Loucy (cell line): ENCODE measurements around the gene GSTM3.
"Not testable (repeated sequence)": the region's sequence is repeated elsewhere in the genome, so short reads cannot be mapped to it uniquely, and the experiment has no call there.

ENCODE experiments used
- H2AFZ ChIP-seq: fragments of 200-600 bp; sonication (generic); 2 replicates; pipeline ENCODE4 v1.6.0; 2016; ENCODE audit warnings: antibody characterized with exemption, mild to moderate bottlenecking, low read length, moderate library complexity
- H3F3A ChIP-seq: fragments of 200-600 bp; 2 replicates; pipeline ENCODE4 v1.6.0; 2016; ENCODE audit warnings: antibody characterized with exemption, low read depth, mild to moderate bottlenecking
- H3K27me3 ChIP-seq: fragments of 200-600 bp; sonication (generic); 2 replicates; pipeline ENCODE4 v1.6.1; 2014; ENCODE audit warnings: low read length, mild to moderate bottlenecking; ENCODE audit not compliant: insufficient read depth, poor library complexity, severe bottlenecking
- H3K36me3 ChIP-seq: fragments of 200-600 bp; sonication (generic); 2 replicates; pipeline ENCODE4 v1.6.1; 2016; ENCODE audit warnings: low read length; ENCODE audit not compliant: insufficient read depth
- H3K4me1 ChIP-seq: fragments of 200-600 bp; sonication (generic); 2 replicates; pipeline ENCODE4 v1.5.1; 2014; ENCODE audit warnings: low read length, mild to moderate bottlenecking; ENCODE audit not compliant: insufficient read depth, poor library complexity, severe bottlenecking
- H3K4me2 ChIP-seq: fragments of 200-600 bp; sonication (generic); 2 replicates; pipeline ENCODE4 v1.6.0; 2014; ENCODE audit warnings: antibody characterized with exemption, low read length, low read depth, mild to moderate bottlenecking; ENCODE audit not compliant: poor library complexity, severe bottlenecking
- H3K4me3 ChIP-seq: fragments of 200-600 bp; sonication (generic); 2 replicates; pipeline ENCODE4 v1.5.1; 2014; ENCODE audit warnings: low read length, mild to moderate bottlenecking, mixed read lengths; ENCODE audit not compliant: poor library complexity, severe bottlenecking
- H3K79me2 ChIP-seq: fragments of 200-600 bp; sonication (generic); 2 replicates; pipeline ENCODE4 v1.6.1; 2014; ENCODE audit warnings: low read length; ENCODE audit not compliant: insufficient read depth
- H3K9ac ChIP-seq: fragments of 200-600 bp; sonication (generic); 2 replicates; pipeline ENCODE4 v1.6.0; 2014; ENCODE audit warnings: mild to moderate bottlenecking, low read depth, low read length, moderate library complexity; ENCODE audit not compliant: poor library complexity, severe bottlenecking
- H3K9me2 ChIP-seq: fragments of 200-600 bp; sonication (generic); replicated peaks from 2 replicates; pipeline ENCODE4 v1.6.1; 2016; ENCODE audit warnings: low read depth, low read length, mixed read lengths
- H3K9me3 ChIP-seq: fragments of 200-600 bp; sonication (generic); 2 replicates; pipeline ENCODE4 v1.6.1; 2014; ENCODE audit warnings: mild to moderate bottlenecking, antibody characterized with exemption, low read length, low read depth; ENCODE audit not compliant: insufficient read depth
- H4K20me1 ChIP-seq: fragments of 200-600 bp; sonication (generic); 2 replicates; pipeline ENCODE4 v1.6.0; 2014; ENCODE audit warnings: antibody characterized with exemption, low read length, mild to moderate bottlenecking; ENCODE audit not compliant: insufficient read depth, poor library complexity, severe bottlenecking
- EZH2phosphoT487 ChIP-seq: fragments of 200-600 bp; IDR thresholded peaks from 2 replicates; pipeline ENCODE4 v1.6.1; 2018; ENCODE audit warnings: antibody characterized with exemption, mild to moderate bottlenecking, moderate library complexity, borderline replicate concordance
- TF ChIP-seq, protein P1 (sequence below): fragments of 200-600 bp; sonication (generic); conservative IDR thresholded peaks from 2 replicates; pipeline ENCODE4 v1.5.1; 2014; ENCODE audit warnings: mild to moderate bottlenecking, antibody characterized with exemption, low read length

Gene GSTM3

GRCh38 chr1:109768335-109768650 is 27.5 kb upstream of the GSTM3 start:
- Histone ChIP-seq H3K4me3 (no peak overlapping the region), H3K4me2 (no peak overlapping the region), H3K27me3 (no peaks in the 10 kb centered on the region), H3K9me3 (no peaks in the 10 kb centered on the region), H4K20me1 (no peaks in the 10 kb centered on the region), H3K79me2 (no peaks in the 10 kb centered on the region), H3K36me3 (no peaks in the 10 kb centered on the region), H2AFZ (no peak overlapping the region), H3K9me2 (no peaks in the 10 kb centered on the region), H3K9ac (no peak overlapping the region), H3K4me1 (peaks cover 20% of the 10 kb centered on the region), H3F3A (no peaks in the 10 kb centered on the region)
- TF ChIP-seq EZH2phosphoT487: no peak
- TF ChIP-seq, protein P1, sequence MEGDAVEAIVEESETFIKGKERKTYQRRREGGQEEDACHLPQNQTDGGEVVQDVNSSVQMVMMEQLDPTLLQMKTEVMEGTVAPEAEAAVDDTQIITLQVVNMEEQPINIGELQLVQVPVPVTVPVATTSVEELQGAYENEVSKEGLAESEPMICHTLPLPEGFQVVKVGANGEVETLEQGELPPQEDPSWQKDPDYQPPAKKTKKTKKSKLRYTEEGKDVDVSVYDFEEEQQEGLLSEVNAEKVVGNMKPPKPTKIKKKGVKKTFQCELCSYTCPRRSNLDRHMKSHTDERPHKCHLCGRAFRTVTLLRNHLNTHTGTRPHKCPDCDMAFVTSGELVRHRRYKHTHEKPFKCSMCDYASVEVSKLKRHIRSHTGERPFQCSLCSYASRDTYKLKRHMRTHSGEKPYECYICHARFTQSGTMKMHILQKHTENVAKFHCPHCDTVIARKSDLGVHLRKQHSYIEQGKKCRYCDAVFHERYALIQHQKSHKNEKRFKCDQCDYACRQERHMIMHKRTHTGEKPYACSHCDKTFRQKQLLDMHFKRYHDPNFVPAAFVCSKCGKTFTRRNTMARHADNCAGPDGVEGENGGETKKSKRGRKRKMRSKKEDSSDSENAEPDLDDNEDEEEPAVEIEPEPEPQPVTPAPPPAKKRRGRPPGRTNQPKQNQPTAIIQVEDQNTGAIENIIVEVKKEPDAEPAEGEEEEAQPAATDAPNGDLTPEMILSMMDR: no peak

GRCh38 chr1:109767637-109768334 is 26.9 kb upstream of the GSTM3 start:
- Histone ChIP-seq H3K9ac (no peak overlapping the region), H3K9me2 (no peaks in the 10 kb centered on the region), H3K36me3 (no peaks in the 10 kb centered on the region), H3K4me1 (peaks cover 24% of the 10 kb centered on the region), H3K27me3 (no peaks in the 10 kb centered on the region), H2AFZ (no peak overlapping the region), H3K4me3 (no peak overlapping the region), H3K79me2 (no peaks in the 10 kb centered on the region), H3K9me3 (no peaks in the 10 kb centered on the region), H3F3A (no peaks in the 10 kb centered on the region), H3K4me2 (no peak overlapping the region), H4K20me1 (no peaks in the 10 kb centered on the region)
- TF ChIP-seq EZH2phosphoT487: no peak
- TF ChIP-seq, protein P1: no peak

GRCh38 chr1:109766991-109767636 is 26.3 kb upstream of the GSTM3 start:
- H3K27me3 ChIP-seq, H3K4me3 ChIP-seq, H3F3A ChIP-seq, H3K9me3 ChIP-seq, H3K36me3 ChIP-seq, H3K79me2 ChIP-seq, H3K9ac ChIP-seq, H4K20me1 ChIP-seq, H3K9me2 ChIP-seq, H2AFZ ChIP-seq, H3K4me2 ChIP-seq: not testable (repeated sequence)
- H3K4me1 ChIP-seq: peaks cover 18% of the 10 kb centered on the region
